Testis (tissue), 3 donors: ENCODE measurements around the gene TRPM3. TPM values are rescaled to one million over a fixed set of nuclear protein-coding genes. Genes with fewer than 3 reads are reported as not detected.

Experiments used
- DNase-seq: peaks from one replicate; pipeline ENCODE4 v3.0.0-alpha.2; 2019
- H3K27ac ChIP-seq, 2 donors: fragments of 200-600 bp; sonication (generic); one replicate each; pipeline ENCODE4 v1.5.1; 2019
- H3K27me3 ChIP-seq: fragments of 200-600 bp; sonication (generic); one replicate; pipeline ENCODE4 v1.5.1; 2019
- H3K36me3 ChIP-seq: fragments of 200-600 bp; sonication (generic); one replicate; pipeline ENCODE4 v1.5.1; 2017; ENCODE audit warnings: low read depth; ENCODE audit errors: missing control alignments
- H3K4me1 ChIP-seq: fragments of 200-600 bp; sonication (generic); one replicate; pipeline ENCODE4 v1.5.1; 2019
- H3K4me3 ChIP-seq, 2 donors: fragments of 200-600 bp; sonication (generic); one replicate each; pipeline ENCODE4 v1.5.1; 2017 to 2019
- H3K9me3 ChIP-seq: fragments of 200-600 bp; sonication (generic); one replicate; pipeline ENCODE4 v1.5.1; 2017
- POLR2A ChIP-seq: fragments of 450-650 bp; IDR thresholded peaks from one replicate; pipeline ENCODE4 v1.6.1; 2017; ENCODE audit warnings: antibody characterized with exemption, mild to moderate bottlenecking, moderate library complexity
- WGBS, 2 donors: methylation state at CpG; one replicate each; pipeline ENCODE4 v1.1.5; 2018; 5-methylcytosine and 5-hydroxymethylcytosine counted together
- intact Hi-C: fragments of 100-400 bp; cut with DNase I; formaldehyde crosslinking; loops from one replicate; pipeline ENCODE4 v1.15.1; 2023; ENCODE audit warnings: low total_unique reads
- polyA plus RNA-seq: library from polyadenylated mRNA; stranded (reverse); fragments of 350-450 nt; fragmentation: Illumina TruSeq; extraction: RNeasy Lipid Tissue Mini Kit (QIAGEN cat#74804); gene quantifications from one replicate; pipeline ENCODE4 v1.2.3, GENCODE V29; 2014; ENCODE audit warnings: low read depth, low replicate concordance; ENCODE audit not compliant: insufficient read depth
- total RNA-seq, 2 donors: library from RNA; depleted of rRNA; stranded (reverse); fragments of >200 nt; gene quantifications; one replicate each; pipeline ENCODE4 v1.2.3, GENCODE V29; 2016
- TF ChIP-seq, protein P1 (sequence below), 3 experiments: fragments of 450-650 bp in 2 of 3; fragments of 200-600 bp in 1 of 3; sonication (generic) in 1 of 3; IDR thresholded peaks; one replicate each; pipeline ENCODE4 v1.5.1; 2016 to 2019; ENCODE audit warnings: antibody characterized with exemption in 3 of 3, mild to moderate bottlenecking in 2 of 3, moderate library complexity in 1 of 3

The TRPM3 gene
- total and polyA plus RNA-seq, 3 donors from 2014 or later = 4.1 to 54.3 (median 43.9) TPM

DNA sequence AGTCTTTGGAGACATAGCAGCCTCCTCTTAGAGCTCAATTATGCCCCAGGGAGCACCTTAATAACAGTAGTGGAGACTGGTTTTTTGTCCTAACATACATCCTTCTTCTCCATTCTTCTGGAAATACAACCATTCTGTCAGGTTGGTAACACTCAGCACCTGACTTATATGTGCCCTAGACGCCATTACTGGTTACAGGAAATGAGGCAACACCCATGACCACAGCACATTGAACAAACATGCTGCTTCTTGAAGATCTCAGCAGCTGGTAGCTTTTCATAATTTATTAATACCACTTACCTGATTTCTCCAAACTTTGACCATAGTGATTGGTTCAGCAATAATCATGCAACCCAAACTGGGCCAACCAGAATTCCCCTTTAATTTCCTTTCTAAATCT is 25.1 kb upstream of the TRPM3 start:
- WGBS, 2 donors = 64 to 74% methylated on average over 1 of the region's 1 CpG
- H3K27me3 ChIP-seq = no peaks in the 10 kb centered on the region
- no peak overlapping the region for H3K4me3 ChIP-seq
- DNase-seq = no peak
- intact Hi-C loops = no loop called here
- H3K9me3 ChIP-seq = no peaks in the 10 kb centered on the region
- no peaks in the 10 kb centered on the region for H3K4me1 ChIP-seq
- H3K36me3 ChIP-seq = no peaks in the 10 kb centered on the region
- TF ChIP-seq, protein P1, sequence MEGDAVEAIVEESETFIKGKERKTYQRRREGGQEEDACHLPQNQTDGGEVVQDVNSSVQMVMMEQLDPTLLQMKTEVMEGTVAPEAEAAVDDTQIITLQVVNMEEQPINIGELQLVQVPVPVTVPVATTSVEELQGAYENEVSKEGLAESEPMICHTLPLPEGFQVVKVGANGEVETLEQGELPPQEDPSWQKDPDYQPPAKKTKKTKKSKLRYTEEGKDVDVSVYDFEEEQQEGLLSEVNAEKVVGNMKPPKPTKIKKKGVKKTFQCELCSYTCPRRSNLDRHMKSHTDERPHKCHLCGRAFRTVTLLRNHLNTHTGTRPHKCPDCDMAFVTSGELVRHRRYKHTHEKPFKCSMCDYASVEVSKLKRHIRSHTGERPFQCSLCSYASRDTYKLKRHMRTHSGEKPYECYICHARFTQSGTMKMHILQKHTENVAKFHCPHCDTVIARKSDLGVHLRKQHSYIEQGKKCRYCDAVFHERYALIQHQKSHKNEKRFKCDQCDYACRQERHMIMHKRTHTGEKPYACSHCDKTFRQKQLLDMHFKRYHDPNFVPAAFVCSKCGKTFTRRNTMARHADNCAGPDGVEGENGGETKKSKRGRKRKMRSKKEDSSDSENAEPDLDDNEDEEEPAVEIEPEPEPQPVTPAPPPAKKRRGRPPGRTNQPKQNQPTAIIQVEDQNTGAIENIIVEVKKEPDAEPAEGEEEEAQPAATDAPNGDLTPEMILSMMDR (IDR thresholded peaks at IDR 0.05) = no peak
- TF ChIP-seq POLR2A = no peak
- no peak overlapping the region for H3K27ac ChIP-seq

DNA sequence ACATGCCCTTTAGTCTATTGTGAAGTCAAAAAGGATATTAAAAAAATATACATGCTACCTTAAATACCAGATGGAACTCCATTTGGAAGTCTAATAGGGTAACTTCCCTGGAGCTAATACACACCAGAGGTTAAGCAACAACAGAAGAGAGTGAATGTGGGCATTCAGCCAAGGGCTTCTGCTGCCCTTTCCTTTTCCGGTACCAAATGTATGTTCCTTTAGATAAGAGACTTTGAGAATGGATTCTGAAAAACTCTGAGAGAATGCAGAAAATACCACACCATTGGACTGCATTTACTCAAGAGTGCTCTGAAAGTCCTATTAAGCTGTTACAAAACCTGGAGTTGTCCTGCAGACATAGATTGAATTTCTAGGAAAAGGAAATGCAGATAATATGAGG is 23.8 kb upstream of the TRPM3 start:
- TF ChIP-seq, protein P1 (IDR thresholded peaks at IDR 0.05) = no peak
- no peak for TF ChIP-seq POLR2A
- Histone ChIP-seq H3K4me1 (no peaks in the 10 kb centered on the region), H3K9me3 (no peaks in the 10 kb centered on the region), H3K27me3 (no peaks in the 10 kb centered on the region), H3K4me3 (no peak overlapping the region), H3K36me3 (no peaks in the 10 kb centered on the region), H3K27ac (no peak overlapping the region)
- 32 to 48% methylated on average over 1 of the region's 1 CpG for WGBS, 2 donors
- intact Hi-C loops = no loop called here
- no peak for DNase-seq

DNA sequence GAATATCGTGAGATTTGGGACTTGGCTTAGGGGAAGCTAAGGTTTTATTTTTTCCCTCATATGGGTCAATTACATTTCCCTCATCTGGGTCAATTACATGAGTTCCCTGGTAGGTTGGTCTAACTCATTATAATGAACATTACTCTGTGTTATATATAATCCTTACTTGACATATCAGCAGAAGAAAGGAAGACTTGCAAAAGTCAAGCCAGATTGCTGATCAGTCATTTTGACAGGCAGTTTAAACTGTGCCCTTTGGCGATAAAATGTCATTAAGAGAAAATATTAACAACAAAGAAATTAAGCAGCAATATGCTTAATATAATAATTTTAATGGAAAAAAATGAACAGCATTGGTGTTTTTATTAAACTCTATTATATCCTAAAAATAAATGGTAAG is 23.1 kb upstream of the TRPM3 start:
- no peaks in the 10 kb centered on the region for H3K9me3 ChIP-seq
- no peaks in the 10 kb centered on the region for H3K27me3 ChIP-seq
- TF ChIP-seq, protein P1 (IDR thresholded peaks at IDR 0.05) = no peak
- TF ChIP-seq POLR2A = no peak
- WGBS, 2 donors = 48 to 65% methylated on average over 2 of the region's 2 CpGs
- DNase-seq = no peak
- H3K27ac ChIP-seq = no peak overlapping the region
- H3K4me1 ChIP-seq = no peaks in the 10 kb centered on the region
- no peaks in the 10 kb centered on the region for H3K36me3 ChIP-seq
- intact Hi-C loops = no loop called here
- H3K4me3 ChIP-seq = no peak overlapping the region

DNA sequence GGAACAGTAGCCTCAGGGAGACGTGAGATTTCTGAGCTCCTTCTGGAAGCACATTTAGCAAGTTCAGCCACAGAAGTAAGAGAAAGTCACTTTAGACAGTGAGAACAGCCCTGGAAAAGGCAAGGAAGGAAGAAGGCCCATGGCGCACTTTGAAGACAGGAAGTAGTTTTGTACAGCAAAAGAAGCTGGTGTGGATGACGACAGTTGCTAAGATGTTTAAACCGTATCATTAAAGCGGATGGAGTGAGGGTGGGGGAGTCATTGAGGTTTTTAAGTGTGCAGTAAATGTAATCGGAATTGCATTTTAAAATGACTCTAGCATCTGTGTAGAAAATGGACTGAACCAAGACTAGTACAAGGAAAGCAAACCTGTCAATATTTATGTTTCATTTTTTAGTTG is 15.3 kb upstream of the TRPM3 start:
- intact Hi-C loops = no loop called here
- Histone ChIP-seq H3K27ac (no peak overlapping the region), H3K9me3 (no peaks in the 10 kb centered on the region), H3K27me3 (no peaks in the 10 kb centered on the region), H3K4me1 (no peaks in the 10 kb centered on the region), H3K36me3 (no peaks in the 10 kb centered on the region), H3K4me3 (no peak overlapping the region)
- DNase-seq = no peak
- TF ChIP-seq, protein P1 (IDR thresholded peaks at IDR 0.05) = no peak
- TF ChIP-seq POLR2A = no peak
- WGBS, 2 donors = 88% methylated on average over 6 of the region's 6 CpGs

DNA sequence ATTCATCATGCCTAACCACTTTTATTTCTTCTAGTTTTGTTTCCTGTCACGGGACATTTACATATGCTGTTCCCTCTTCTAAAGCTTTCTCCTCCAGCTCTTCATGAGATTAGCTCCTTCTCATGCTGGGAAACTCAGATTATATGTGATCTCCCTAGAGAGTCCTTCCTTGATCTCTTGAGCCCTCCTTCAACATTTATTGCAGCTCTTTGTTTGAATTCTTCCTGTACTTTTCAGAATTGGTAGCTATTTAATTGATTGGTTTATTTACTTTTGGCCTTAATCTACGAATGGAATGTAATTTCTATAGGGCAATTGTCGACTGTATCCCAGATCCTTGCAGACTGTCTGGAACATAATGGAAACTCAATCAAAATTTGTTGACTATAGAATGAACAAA is 9.7 kb upstream of the TRPM3 start:
- no peaks in the 10 kb centered on the region for H3K4me1 ChIP-seq
- H3K27ac ChIP-seq = no peak overlapping the region
- H3K36me3 ChIP-seq = no peaks in the 10 kb centered on the region
- WGBS, 2 donors = 54 to 58% methylated on average over 3 of the region's 3 CpGs
- no peaks in the 10 kb centered on the region for H3K9me3 ChIP-seq
- TF ChIP-seq POLR2A = no peak
- TF ChIP-seq, protein P1 (IDR thresholded peaks at IDR 0.05) = no peak
- no peak for DNase-seq
- intact Hi-C loops = no loop called here
- H3K27me3 ChIP-seq = no peaks in the 10 kb centered on the region
- no peak overlapping the region for H3K4me3 ChIP-seq
